ENCODE measurements around the gene SUN2.

DNA sequence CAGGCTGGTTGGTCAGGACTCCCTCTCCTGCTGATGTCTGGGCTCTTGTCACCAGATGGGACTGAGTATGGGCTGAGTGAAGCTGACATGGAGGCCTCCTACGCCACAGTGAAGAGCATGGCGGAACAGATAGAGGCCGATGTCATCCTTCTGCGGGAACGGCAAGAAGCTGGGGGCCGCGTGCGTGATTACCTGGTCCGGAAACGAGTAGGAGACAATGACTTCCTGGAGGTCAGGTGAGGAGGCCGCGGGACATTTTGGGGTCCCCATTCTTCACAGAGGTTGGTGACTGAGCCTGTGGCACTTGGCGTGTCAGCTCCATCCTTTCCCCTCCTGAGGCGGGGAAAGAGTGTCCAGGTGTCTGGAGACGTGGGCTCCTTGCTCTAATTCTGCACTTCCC lies 39.9 kb downstream of the SUN2 start:
- TF ChIP-seq POLR2A (conservative IDR thresholded peaks at IDR 0.05) (no peak), EGR1 (conservative IDR thresholded peaks at IDR 0.05) (no peak), MXI1 (IDR thresholded peaks at IDR 0.05; ENCODE audit: low read depth, low read length) (no peak), PATZ1 (CRISPR knock-in tag; IDR thresholded peaks at IDR 0.05; ENCODE audit: borderline replicate concordance) (no peak), SPI1 (IDR thresholded peaks at IDR 0.05; ENCODE audit: borderline replicate concordance, low read depth, low read length) (no peak)
